SK-N-SH (cell line): ENCODE measurements around the gene ATP7B. TPM values are rescaled to one million over a fixed set of nuclear protein-coding genes. Genes with fewer than 3 reads are reported as not detected.

ENCODE experiments used
- CTCF ChIA-PET: fragments of 300-600, 350-600 bp; formaldehyde crosslinking; extraction: SDS; loops from one replicate; lab custom pipeline; 2021; lab: Yijun Ruan, JAX
- POLR2A ChIA-PET: fragments of 350-600 bp; sonication (Branson Sonifier 250); formaldehyde crosslinking; extraction: SDS; loops from one replicate; lab custom pipeline; 2020; ENCODE audit warnings: antibody characterized with exemption, inconsistent platforms; lab: Yijun Ruan, JAX
- DNase-seq: peaks from one replicate; pipeline ENCODE4 v3.0.0; 2012
- H2AFZ ChIP-seq: fragments of 200-600 bp; sonication (generic); 2 replicates; pipeline ENCODE4 v1.8.1; 2016; ENCODE audit warnings: antibody characterized with exemption, mild to moderate bottlenecking, low read depth
- H3F3A ChIP-seq: fragments of 200-600 bp; sonication (generic); replicated peaks from 2 replicates; pipeline ENCODE3; 2016; ENCODE audit warnings: antibody characterized with exemption, mild to moderate bottlenecking; ENCODE audit not compliant: insufficient read depth
- H3K27ac ChIP-seq, 2 experiments: fragments of 200-500 bp in 1 of 2; fragments of 200-600 bp in 1 of 2; sonication (Bioruptor generic) in 1 of 2; sonication (generic), shearing (Covaris generic) in 1 of 2; 2 replicates each; pipeline versions ENCODE4 v1.5.1 to v1.6.1; 2014 to 2016; ENCODE audit warnings: low read depth in 2 of 2, inconsistent platforms in 1 of 2, low read length in 1 of 2, mild to moderate bottlenecking in 1 of 2, mixed read lengths in 1 of 2
- H3K27me3 ChIP-seq: fragments of 200-600 bp; sonication (generic), shearing (Covaris generic); 2 replicates; pipeline ENCODE4 v1.6.1; 2016; ENCODE audit warnings: mixed run types; ENCODE audit not compliant: insufficient read depth
- H3K36me3 ChIP-seq, 2 experiments: fragments of 200-500 bp in 1 of 2; fragments of 200-600 bp in 1 of 2; sonication (Bioruptor generic) in 1 of 2; sonication (generic) in 1 of 2; replicated peaks in 1 of 2; 2 replicates each; pipeline versions ENCODE3 to v1.5.1; 2014 to 2016; ENCODE audit warnings: low read length in 1 of 2, mild to moderate bottlenecking in 1 of 2; ENCODE audit not compliant: insufficient read depth in 2 of 2, control insufficient read depth in 1 of 2
- H3K4me1 ChIP-seq, 2 experiments: fragments of 200-500 bp in 1 of 2; fragments of 200-600 bp in 1 of 2; sonication (Bioruptor generic) in 1 of 2; sonication (generic), shearing (Covaris generic) in 1 of 2; 2 replicates each; pipeline versions ENCODE4 v1.5.1 to v1.6.1; 2014 to 2016; ENCODE audit warnings: low read depth in 1 of 2, low read length in 1 of 2, mixed run types in 1 of 2; ENCODE audit not compliant: insufficient read depth in 2 of 2, control insufficient read depth in 1 of 2
- H3K4me2 ChIP-seq: fragments of 200-600 bp; sonication (generic), shearing (Covaris generic); 2 replicates; pipeline ENCODE4 v1.6.1; 2017; ENCODE audit warnings: mixed run types
- H3K4me3 ChIP-seq, 2 experiments: fragments of 200-500 bp in 1 of 2; fragments of 200-600 bp in 1 of 2; sonication (Bioruptor generic) in 1 of 2; sonication (generic), shearing (Covaris generic) in 1 of 2; 2 replicates each; pipeline versions ENCODE4 v1.5.1 to v1.8.1; 2014 to 2016; ENCODE audit warnings: low read depth in 2 of 2, inconsistent platforms in 1 of 2, low read length in 1 of 2, mild to moderate bottlenecking in 1 of 2, mixed read lengths in 1 of 2, moderate library complexity in 1 of 2
- H3K79me2 ChIP-seq: fragments of 200-600 bp; sonication (generic); 2 replicates; pipeline ENCODE4 v1.8.1; 2017; ENCODE audit warnings: mild to moderate bottlenecking; ENCODE audit not compliant: insufficient read depth
- H3K9ac ChIP-seq: fragments of 200-600 bp; sonication (generic); 2 replicates; pipeline ENCODE4 v1.6.1; 2017; ENCODE audit warnings: mixed run types
- H3K9me2 ChIP-seq: fragments of 200-600 bp; sonication (generic); 2 replicates; pipeline ENCODE4 v1.6.1; 2017; ENCODE audit warnings: mixed run types
- H3K9me3 ChIP-seq: fragments of 200-600 bp; sonication (generic); 2 replicates; pipeline ENCODE4 v1.6.1; 2017; ENCODE audit warnings: mixed run types, mild to moderate bottlenecking, moderate library complexity
- H4K20me1 ChIP-seq: fragments of 200-600 bp; sonication (generic); 2 replicates; pipeline ENCODE4 v1.6.1; 2017; ENCODE audit warnings: mild to moderate bottlenecking, mixed run types; ENCODE audit not compliant: insufficient read depth
- ELF1 ChIP-seq: IDR thresholded peaks from 2 replicates; pipeline ENCODE4 v1.4.0; 2012
- FOXJ3 ChIP-seq: sonication (generic); formaldehyde crosslinking; IDR thresholded peaks from 2 replicates; pipeline ENCODE4 v1.5.1; 2020; ENCODE audit warnings: mild to moderate bottlenecking, missing genetic modification reagents
- FOXM1 ChIP-seq: IDR thresholded peaks from 2 replicates; pipeline ENCODE4 v1.4.0; 2012; ENCODE audit warnings: low read depth, mild to moderate bottlenecking
- JUND ChIP-seq: IDR thresholded peaks from 2 replicates; pipeline ENCODE4 v1.4.0; 2012
- POLR2AphosphoS5 ChIP-seq: IDR thresholded peaks from 2 replicates; pipeline ENCODE4 v1.6.1; 2012; ENCODE audit warnings: low read depth, low read length
- RXRA ChIP-seq: IDR thresholded peaks from 2 replicates; pipeline ENCODE4 v1.4.0; 2012; ENCODE audit warnings: low read depth, mild to moderate bottlenecking, borderline replicate concordance
- TCF12 ChIP-seq: IDR thresholded peaks from 2 replicates; pipeline ENCODE4 v1.4.0; 2012
- WGBS: methylation state at CpG from one replicate; pipeline ENCODE4 v1.1.6; 2017; ENCODE audit warnings: low lambda C conversion rate; 5-methylcytosine and 5-hydroxymethylcytosine counted together
- polyA plus RNA-seq, 3 experiments: library from polyadenylated mRNA; depleted of rRNA; stranded (reverse); fragments of >200 nt; gene quantifications; 2 replicates each; pipeline ENCODE4 v1.2.3, GENCODE V29; 2012
- TF ChIP-seq, protein P1 (sequence below): fragments of 150-350 bp; IDR thresholded peaks from 2 replicates; pipeline ENCODE4 v1.6.1; 2017; ENCODE audit warnings: antibody characterized with exemption, low read length, low read depth, borderline replicate concordance
- TF ChIP-seq, protein P2 (sequence below): IDR thresholded peaks from 2 replicates; pipeline ENCODE4 v1.4.0; 2012; ENCODE audit warnings: low read depth, borderline replicate concordance
- TF ChIP-seq, protein P3 (sequence below): fragments of 200-600 bp; sonication (generic); IDR thresholded peaks from 2 replicates; pipeline ENCODE4 v1.6.1; 2017; ENCODE audit warnings: antibody characterized with exemption, mild to moderate bottlenecking, moderate library complexity
- TF ChIP-seq, protein P4 (sequence below): IDR thresholded peaks from 2 replicates; pipeline ENCODE4 v1.4.0; 2012; ENCODE audit warnings: low read depth
- TF ChIP-seq, protein P5 (sequence below): IDR thresholded peaks from 2 replicates; pipeline ENCODE4 v1.6.1; 2012; ENCODE audit warnings: mild to moderate bottlenecking, low read depth, low read length, moderate library complexity
- TF ChIP-seq, protein P6 (sequence below): IDR thresholded peaks from 2 replicates; pipeline ENCODE4; 2012

The ATP7B gene
- polyA plus RNA-seq, 1 of the 3 experiments (the other 2 are of a cell fraction) = 4.4 TPM

DNA sequence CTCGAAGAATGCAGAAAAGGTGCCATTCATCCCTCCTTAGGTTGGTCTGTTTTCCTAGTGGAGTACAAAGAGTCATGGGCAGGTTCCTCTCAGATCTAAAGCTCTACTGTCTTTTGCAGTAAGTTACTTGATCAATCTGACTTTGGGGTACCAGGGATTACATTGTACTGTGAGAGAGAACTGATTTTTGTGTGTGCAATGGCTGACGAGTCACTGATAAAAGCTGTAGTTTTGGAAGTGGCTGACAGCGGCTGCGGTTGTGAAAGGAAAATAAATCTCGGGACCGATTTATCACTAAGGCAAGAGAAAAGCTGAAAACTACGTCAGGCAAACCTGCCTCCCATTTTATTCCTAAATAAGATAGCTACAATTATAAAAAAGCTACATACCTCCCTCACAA is 40.1 kb upstream of the ATP7B start:
- ChIA-PET CTCF (interaction anchor here (1.2 kb wide), 1 partner anchor 16 kb away, joined by 3 read pairs; no protein-coding TSS in a partner anchor), POLR2A (no interaction called here)
- no peaks in the 10 kb centered on the region for H3F3A ChIP-seq
- TF ChIP-seq, protein P1, sequence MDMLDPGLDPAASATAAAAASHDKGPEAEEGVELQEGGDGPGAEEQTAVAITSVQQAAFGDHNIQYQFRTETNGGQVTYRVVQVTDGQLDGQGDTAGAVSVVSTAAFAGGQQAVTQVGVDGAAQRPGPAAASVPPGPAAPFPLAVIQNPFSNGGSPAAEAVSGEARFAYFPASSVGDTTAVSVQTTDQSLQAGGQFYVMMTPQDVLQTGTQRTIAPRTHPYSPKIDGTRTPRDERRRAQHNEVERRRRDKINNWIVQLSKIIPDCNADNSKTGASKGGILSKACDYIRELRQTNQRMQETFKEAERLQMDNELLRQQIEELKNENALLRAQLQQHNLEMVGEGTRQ = no peak
- TF ChIP-seq POLR2AphosphoS5 = no peak
- TF ChIP-seq, protein P2, sequence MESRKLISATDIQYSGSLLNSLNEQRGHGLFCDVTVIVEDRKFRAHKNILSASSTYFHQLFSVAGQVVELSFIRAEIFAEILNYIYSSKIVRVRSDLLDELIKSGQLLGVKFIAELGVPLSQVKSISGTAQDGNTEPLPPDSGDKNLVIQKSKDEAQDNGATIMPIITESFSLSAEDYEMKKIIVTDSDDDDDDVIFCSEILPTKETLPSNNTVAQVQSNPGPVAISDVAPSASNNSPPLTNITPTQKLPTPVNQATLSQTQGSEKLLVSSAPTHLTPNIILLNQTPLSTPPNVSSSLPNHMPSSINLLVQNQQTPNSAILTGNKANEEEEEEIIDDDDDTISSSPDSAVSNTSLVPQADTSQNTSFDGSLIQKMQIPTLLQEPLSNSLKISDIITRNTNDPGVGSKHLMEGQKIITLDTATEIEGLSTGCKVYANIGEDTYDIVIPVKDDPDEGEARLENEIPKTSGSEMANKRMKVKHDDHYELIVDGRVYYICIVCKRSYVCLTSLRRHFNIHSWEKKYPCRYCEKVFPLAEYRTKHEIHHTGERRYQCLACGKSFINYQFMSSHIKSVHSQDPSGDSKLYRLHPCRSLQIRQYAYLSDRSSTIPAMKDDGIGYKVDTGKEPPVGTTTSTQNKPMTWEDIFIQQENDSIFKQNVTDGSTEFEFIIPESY = no peak
- no peak for TF ChIP-seq FOXJ3 (CRISPR knock-in tag)
- TF ChIP-seq, protein P3, sequence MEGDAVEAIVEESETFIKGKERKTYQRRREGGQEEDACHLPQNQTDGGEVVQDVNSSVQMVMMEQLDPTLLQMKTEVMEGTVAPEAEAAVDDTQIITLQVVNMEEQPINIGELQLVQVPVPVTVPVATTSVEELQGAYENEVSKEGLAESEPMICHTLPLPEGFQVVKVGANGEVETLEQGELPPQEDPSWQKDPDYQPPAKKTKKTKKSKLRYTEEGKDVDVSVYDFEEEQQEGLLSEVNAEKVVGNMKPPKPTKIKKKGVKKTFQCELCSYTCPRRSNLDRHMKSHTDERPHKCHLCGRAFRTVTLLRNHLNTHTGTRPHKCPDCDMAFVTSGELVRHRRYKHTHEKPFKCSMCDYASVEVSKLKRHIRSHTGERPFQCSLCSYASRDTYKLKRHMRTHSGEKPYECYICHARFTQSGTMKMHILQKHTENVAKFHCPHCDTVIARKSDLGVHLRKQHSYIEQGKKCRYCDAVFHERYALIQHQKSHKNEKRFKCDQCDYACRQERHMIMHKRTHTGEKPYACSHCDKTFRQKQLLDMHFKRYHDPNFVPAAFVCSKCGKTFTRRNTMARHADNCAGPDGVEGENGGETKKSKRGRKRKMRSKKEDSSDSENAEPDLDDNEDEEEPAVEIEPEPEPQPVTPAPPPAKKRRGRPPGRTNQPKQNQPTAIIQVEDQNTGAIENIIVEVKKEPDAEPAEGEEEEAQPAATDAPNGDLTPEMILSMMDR = no peak
- TF ChIP-seq, protein P4, sequence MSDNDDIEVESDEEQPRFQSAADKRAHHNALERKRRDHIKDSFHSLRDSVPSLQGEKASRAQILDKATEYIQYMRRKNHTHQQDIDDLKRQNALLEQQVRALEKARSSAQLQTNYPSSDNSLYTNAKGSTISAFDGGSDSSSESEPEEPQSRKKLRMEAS = no peak
- no peak for TF ChIP-seq TCF12
- no peak for TF ChIP-seq FOXM1
- TF ChIP-seq, protein P5, sequence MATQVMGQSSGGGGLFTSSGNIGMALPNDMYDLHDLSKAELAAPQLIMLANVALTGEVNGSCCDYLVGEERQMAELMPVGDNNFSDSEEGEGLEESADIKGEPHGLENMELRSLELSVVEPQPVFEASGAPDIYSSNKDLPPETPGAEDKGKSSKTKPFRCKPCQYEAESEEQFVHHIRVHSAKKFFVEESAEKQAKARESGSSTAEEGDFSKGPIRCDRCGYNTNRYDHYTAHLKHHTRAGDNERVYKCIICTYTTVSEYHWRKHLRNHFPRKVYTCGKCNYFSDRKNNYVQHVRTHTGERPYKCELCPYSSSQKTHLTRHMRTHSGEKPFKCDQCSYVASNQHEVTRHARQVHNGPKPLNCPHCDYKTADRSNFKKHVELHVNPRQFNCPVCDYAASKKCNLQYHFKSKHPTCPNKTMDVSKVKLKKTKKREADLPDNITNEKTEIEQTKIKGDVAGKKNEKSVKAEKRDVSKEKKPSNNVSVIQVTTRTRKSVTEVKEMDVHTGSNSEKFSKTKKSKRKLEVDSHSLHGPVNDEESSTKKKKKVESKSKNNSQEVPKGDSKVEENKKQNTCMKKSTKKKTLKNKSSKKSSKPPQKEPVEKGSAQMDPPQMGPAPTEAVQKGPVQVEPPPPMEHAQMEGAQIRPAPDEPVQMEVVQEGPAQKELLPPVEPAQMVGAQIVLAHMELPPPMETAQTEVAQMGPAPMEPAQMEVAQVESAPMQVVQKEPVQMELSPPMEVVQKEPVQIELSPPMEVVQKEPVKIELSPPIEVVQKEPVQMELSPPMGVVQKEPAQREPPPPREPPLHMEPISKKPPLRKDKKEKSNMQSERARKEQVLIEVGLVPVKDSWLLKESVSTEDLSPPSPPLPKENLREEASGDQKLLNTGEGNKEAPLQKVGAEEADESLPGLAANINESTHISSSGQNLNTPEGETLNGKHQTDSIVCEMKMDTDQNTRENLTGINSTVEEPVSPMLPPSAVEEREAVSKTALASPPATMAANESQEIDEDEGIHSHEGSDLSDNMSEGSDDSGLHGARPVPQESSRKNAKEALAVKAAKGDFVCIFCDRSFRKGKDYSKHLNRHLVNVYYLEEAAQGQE = no peak
- TF ChIP-seq ELF1 = no peak
- no peak for TF ChIP-seq JUND
- TF ChIP-seq, protein P6, sequence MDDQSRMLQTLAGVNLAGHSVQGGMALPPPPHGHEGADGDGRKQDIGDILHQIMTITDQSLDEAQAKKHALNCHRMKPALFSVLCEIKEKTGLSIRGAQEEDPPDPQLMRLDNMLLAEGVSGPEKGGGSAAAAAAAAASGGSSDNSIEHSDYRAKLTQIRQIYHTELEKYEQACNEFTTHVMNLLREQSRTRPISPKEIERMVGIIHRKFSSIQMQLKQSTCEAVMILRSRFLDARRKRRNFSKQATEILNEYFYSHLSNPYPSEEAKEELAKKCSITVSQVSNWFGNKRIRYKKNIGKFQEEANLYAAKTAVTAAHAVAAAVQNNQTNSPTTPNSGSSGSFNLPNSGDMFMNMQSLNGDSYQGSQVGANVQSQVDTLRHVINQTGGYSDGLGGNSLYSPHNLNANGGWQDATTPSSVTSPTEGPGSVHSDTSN = no peak
- no peak for TF ChIP-seq RXRA
- no peaks in the 10 kb centered on the region for H3K9me2 ChIP-seq
- H3K79me2 ChIP-seq = no peaks in the 10 kb centered on the region
- H3K4me3 ChIP-seq = no peak overlapping the region
- WGBS = 77% methylated on average over 7 of the region's 7 CpGs
- no peak for DNase-seq
- no peak overlapping the region for H3K4me2 ChIP-seq
- H4K20me1 ChIP-seq = no peaks in the 10 kb centered on the region
- no peaks in the 10 kb centered on the region for H3K9me3 ChIP-seq
- no peak overlapping the region for H2AFZ ChIP-seq
- no peaks in the 10 kb centered on the region for H3K36me3 ChIP-seq
- H3K27ac ChIP-seq = no peak overlapping the region
- no peak overlapping the region for H3K9ac ChIP-seq
- peaks cover 0 to 3% of the 10 kb centered on the region in 2 experiments; a peak in 1 of 4 replicates for H3K4me1 ChIP-seq
- no peaks in the 10 kb centered on the region for H3K27me3 ChIP-seq
